ENCODE results near the gene HAUS6. TPM values are rescaled to one million over a fixed set of nuclear protein-coding genes. Genes with fewer than 3 reads are reported as not detected.
A peak's percentile ranks its signal among the peaks of the same experiment; 100 is the strongest.

HAUS6 gene
- total RNA-seq, 2 donors from 2014 or later = 26.3 to 45.4 TPM

DNA sequence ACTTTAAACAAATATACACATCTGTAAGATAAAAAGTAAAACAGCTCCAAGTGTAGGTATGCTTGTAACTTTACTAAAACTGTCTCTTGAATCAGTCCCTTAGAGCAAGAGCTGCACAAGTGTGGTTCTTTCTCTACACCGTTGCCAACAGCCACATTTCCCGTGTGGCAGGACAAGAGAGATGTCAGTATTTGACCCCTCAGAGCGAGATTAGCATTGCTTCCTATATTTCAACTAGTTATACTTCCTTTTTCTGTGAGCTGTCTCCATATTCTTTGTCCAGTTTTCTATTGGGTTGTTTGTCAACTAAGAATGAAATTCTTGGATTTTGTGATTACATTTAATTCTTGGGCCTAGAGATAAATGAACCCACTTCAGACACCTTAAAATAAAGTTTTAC lies 16.5 kb upstream of the HAUS6 start:
- Mint-ChIP-seq H3K4me3 (no peak overlapping the region), H3K27ac (no peak overlapping the region), H3K36me3 (ENCODE audit: low read depth) (peaks cover 81% of the 10 kb centered on the region), H3K9me3 (no peaks in the 10 kb centered on the region), H3K4me1 (no peaks in the 10 kb centered on the region), H3K27me3 (ENCODE audit: insufficient read depth) (no peaks in the 10 kb centered on the region)
- Histone ChIP-seq H3K4me1 (ENCODE audit: control insufficient read depth, insufficient read depth, low read length) (no peaks in the 10 kb centered on the region), H3K9ac (ENCODE audit: extremely low read depth, low read length, poor library complexity, severe bottlenecking) (no peak overlapping the region), H3K4me3 (ENCODE audit: low read length) (no peak overlapping the region), H3K27ac (ENCODE audit: low read depth, low read length) (no peak overlapping the region), H3K9me3 (ENCODE audit: control insufficient read depth, low read length) (no peaks in the 10 kb centered on the region), H3K27me3 (ENCODE audit: control insufficient read depth, insufficient read depth, low read length, poor library complexity, severe bottlenecking) (no peaks in the 10 kb centered on the region), H3K36me3 (ENCODE audit: control insufficient read depth, insufficient read depth, low read length) (peaks cover 84% of the 10 kb centered on the region)
- TF ChIP-seq, protein P1, sequence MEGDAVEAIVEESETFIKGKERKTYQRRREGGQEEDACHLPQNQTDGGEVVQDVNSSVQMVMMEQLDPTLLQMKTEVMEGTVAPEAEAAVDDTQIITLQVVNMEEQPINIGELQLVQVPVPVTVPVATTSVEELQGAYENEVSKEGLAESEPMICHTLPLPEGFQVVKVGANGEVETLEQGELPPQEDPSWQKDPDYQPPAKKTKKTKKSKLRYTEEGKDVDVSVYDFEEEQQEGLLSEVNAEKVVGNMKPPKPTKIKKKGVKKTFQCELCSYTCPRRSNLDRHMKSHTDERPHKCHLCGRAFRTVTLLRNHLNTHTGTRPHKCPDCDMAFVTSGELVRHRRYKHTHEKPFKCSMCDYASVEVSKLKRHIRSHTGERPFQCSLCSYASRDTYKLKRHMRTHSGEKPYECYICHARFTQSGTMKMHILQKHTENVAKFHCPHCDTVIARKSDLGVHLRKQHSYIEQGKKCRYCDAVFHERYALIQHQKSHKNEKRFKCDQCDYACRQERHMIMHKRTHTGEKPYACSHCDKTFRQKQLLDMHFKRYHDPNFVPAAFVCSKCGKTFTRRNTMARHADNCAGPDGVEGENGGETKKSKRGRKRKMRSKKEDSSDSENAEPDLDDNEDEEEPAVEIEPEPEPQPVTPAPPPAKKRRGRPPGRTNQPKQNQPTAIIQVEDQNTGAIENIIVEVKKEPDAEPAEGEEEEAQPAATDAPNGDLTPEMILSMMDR (conservative IDR thresholded peaks at IDR 0.05) = no peak
- WGBS, 2 experiments (ENCODE audit: insufficient coverage in 1 of 2, insufficient read length in 1 of 2) = 98% methylated on average over 3 of the region's 3 CpGs; no CpG with 5 or more reads in 1 of the 2 experiments
- DNase-seq = no peak

DNA sequence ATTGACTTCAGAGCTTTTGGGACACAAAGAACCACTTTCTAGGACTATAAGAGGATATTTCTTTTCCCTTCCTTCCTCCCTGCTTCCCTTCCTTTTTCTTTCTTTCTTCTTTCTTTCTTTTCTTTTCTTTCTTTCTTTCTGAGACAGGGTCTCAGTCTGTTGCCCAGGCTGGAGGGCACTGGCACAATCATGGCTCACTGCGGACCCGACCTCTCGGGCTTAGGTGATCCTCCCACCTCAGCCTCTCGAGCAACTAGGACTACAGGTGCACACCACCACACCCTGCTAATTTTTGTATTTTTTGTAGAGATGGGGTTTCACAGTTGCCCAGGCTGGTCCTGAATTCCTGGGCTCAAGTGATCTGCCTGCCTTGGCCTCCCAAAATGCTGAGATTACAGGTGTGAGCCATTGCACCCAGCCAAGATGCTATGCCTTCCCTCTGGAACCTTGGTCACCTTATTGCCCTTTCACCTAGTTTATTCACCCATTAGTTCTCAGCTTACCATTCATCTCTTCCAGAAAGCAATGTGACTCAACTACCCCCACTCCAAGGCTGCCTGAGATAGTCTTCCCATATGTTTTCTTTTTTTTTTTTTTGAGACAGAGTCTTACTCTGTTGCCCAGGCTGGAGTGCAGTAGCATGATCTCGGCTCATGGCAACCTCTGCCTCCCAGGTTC lies 14.5 kb upstream of the HAUS6 start:
- TF ChIP-seq, protein P1 (conservative IDR thresholded peaks at IDR 0.05) = no peak
- WGBS, 2 experiments (ENCODE audit: insufficient coverage in 1 of 2, insufficient read length in 1 of 2) = 82 to 96% methylated on average over 5 of the region's 5 CpGs
- H3K36me3 ChIP-seq (ENCODE audit: control insufficient read depth, insufficient read depth, low read length) = peaks cover 69% of the 10 kb centered on the region

DNA sequence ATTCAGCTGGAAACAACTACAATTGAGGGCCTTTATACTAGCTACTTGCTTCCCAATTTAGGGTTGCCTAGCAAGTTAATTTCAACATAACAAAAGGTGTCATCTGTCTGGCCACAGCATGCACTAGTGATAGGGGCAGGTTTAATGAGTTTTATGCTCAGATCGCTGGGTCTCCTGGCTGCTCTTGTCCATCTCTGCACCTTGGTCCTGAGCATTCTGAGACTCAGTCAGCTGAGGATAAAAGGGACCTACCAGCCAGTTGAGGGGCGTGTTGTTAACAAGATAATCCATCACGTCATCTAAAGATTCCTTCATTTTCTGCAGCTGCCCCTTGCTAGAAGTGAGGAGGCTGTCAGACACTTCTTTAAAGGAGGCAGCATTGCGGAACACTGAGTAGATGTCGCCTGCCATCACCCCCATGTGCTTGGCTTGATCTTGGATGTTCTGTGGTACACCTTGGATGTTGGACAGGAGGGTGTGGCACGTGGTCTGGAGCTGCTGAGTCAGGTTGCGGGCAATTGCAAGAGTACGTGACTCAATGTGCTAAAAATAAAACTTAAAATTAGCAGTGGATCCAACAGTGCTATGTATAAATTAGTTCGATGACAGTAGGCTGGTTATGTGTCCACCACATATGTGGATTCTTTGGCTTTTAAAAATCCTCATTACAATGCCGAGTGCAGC lies 13.5 kb upstream of the HAUS6 start:
- Histone ChIP-seq H3K9ac (ENCODE audit: extremely low read depth, low read length, poor library complexity, severe bottlenecking) (no peak overlapping the region), H3K27ac (ENCODE audit: low read depth, low read length) (no peak overlapping the region), H3K27me3 (ENCODE audit: control insufficient read depth, insufficient read depth, low read length, poor library complexity, severe bottlenecking) (no peaks in the 10 kb centered on the region), H3K4me3 (ENCODE audit: low read length) (no peak overlapping the region), H3K36me3 (ENCODE audit: control insufficient read depth, insufficient read depth, low read length) (peaks cover 61% of the 10 kb centered on the region), H3K4me1 (ENCODE audit: control insufficient read depth, insufficient read depth, low read length) (no peaks in the 10 kb centered on the region), H3K9me3 (ENCODE audit: control insufficient read depth, low read length) (no peaks in the 10 kb centered on the region)
- Mint-ChIP-seq H3K27me3 (ENCODE audit: insufficient read depth) (no peaks in the 10 kb centered on the region), H3K4me1 (no peaks in the 10 kb centered on the region), H3K9me3 (no peaks in the 10 kb centered on the region), H3K36me3 (ENCODE audit: low read depth) (peaks cover 67% of the 10 kb centered on the region), H3K27ac (no peak overlapping the region), H3K4me3 (no peak overlapping the region)
- TF ChIP-seq, protein P1 (conservative IDR thresholded peaks at IDR 0.05) = no peak
- 93 to 96% methylated on average over 8 to 10 of the region's 10 CpGs for WGBS, 2 experiments (ENCODE audit: insufficient coverage in 1 of 2, insufficient read length in 1 of 2)
- no peak for DNase-seq

More for the DNA sequence above, 14.5 kb upstream of the HAUS6 start:
- Histone ChIP-seq H3K27ac (ENCODE audit: low read depth, low read length) (no peak overlapping the region), H3K9ac (ENCODE audit: extremely low read depth, low read length, poor library complexity, severe bottlenecking) (no peak overlapping the region), H3K9me3 (ENCODE audit: control insufficient read depth, low read length) (no peaks in the 10 kb centered on the region), H3K27me3 (ENCODE audit: control insufficient read depth, insufficient read depth, low read length, poor library complexity, severe bottlenecking) (no peaks in the 10 kb centered on the region), H3K4me1 (ENCODE audit: control insufficient read depth, insufficient read depth, low read length) (no peaks in the 10 kb centered on the region), H3K4me3 (ENCODE audit: low read length) (no peak overlapping the region)
- Mint-ChIP-seq H3K4me1 (no peaks in the 10 kb centered on the region), H3K27me3 (ENCODE audit: insufficient read depth) (no peaks in the 10 kb centered on the region), H3K36me3 (ENCODE audit: low read depth) (peaks cover 72% of the 10 kb centered on the region), H3K9me3 (no peaks in the 10 kb centered on the region), H3K4me3 (no peak overlapping the region), H3K27ac (peak overlapping the region; percentile 41)
- no peak for DNase-seq

All from endodermal cell (in vitro differentiated cells).